B cell (primary cell): Measurements from ENCODE around the gene SIGLEC7. TPM values are rescaled to one million over a fixed set of nuclear protein-coding genes. Genes with fewer than 3 reads are reported as not detected.

Experiments
- ATAC-seq: fragments of 200-7000 bp; cut with Tn5 transposase; one replicate; pipeline ENCODE4 v1.10.0; 2021; ENCODE audit warnings: low read depth, mild to moderate bottlenecking, moderate number of reproducible peaks, moderate library complexity
- CTCF ChIA-PET: fragments of 350-600 bp; sonication (Branson Sonifier 250); formaldehyde crosslinking; loops from one replicate; lab custom pipeline; 2021; ENCODE audit warnings: antibody characterized with exemption, inconsistent platforms; lab: Charles Lee
- POLR2A ChIA-PET: fragments of 350-600 bp; sonication (Branson Sonifier 250); formaldehyde crosslinking; loops from one replicate; lab custom pipeline; 2021; ENCODE audit warnings: antibody characterized with exemption; lab: Charles Lee
- DNase-seq: peaks from one replicate; pipeline ENCODE4 v3.0.0; 2013
- H2AFZ ChIP-seq: 2 replicates; pipeline ENCODE4 v1.6.1; 2012; ENCODE audit warnings: mild to moderate bottlenecking, low read depth, low read length; ENCODE audit not compliant: insufficient read depth, poor library complexity, severe bottlenecking
- H3K27ac ChIP-seq, 2 donors: 1 replicate in 1 of 2; 2 replicates in 1 of 2; pipeline ENCODE4 v1.5.1; 2012 to 2013; ENCODE audit warnings: low read length in 2 of 2, mild to moderate bottlenecking in 2 of 2, moderate library complexity in 1 of 2
- H3K27me3 ChIP-seq, 4 experiments: fragments of 200-600 bp in 1 of 4; sonication (generic) in 1 of 4; replicated peaks in 1 of 4; 1 replicate in 2 of 4; 2 replicates in 2 of 4; pipeline versions ENCODE4 v1.6.1 to v1.7.0; 2013 to 2016; ENCODE audit warnings: low read length in 3 of 4, mild to moderate bottlenecking in 2 of 4, mixed read lengths in 1 of 4, moderate library complexity in 1 of 4; ENCODE audit not compliant: insufficient read depth in 4 of 4, control insufficient read depth in 3 of 4; ENCODE audit errors: control extremely low read depth in 1 of 4
- H3K36me3 ChIP-seq, 2 experiments: replicated peaks in 1 of 2; 1 replicate in 1 of 2; 2 replicates in 1 of 2; pipeline versions ENCODE4 v1.6.1 to v1.7.1; 2013; ENCODE audit warnings: low read length in 1 of 2; ENCODE audit not compliant: insufficient read depth in 2 of 2, control insufficient read depth in 1 of 2; ENCODE audit errors: control extremely low read depth in 1 of 2, extremely low read depth in 1 of 2
- H3K4me1 ChIP-seq, 2 donors: fragments of 200-600 bp in 1 of 2; sonication (generic) in 1 of 2; 1 replicate in 1 of 2; 2 replicates in 1 of 2; pipeline versions ENCODE4 v1.5.1 to v1.6.1; 2013 to 2017; ENCODE audit warnings: low read length in 2 of 2; ENCODE audit not compliant: control insufficient read depth in 2 of 2, insufficient read depth in 2 of 2
- H3K4me2 ChIP-seq: replicated peaks from 2 replicates; pipeline ENCODE3; 2012; ENCODE audit warnings: mild to moderate bottlenecking, low read depth, low read length; ENCODE audit not compliant: poor library complexity, severe bottlenecking
- H3K4me3 ChIP-seq, 5 experiments: fragments of 200-600 bp in 1 of 5; sonication (generic) in 1 of 5; 1 replicate in 3 of 5; 2 replicates in 2 of 5; pipeline versions ENCODE4 v1.5.1 to v1.7.0; 2011 to 2016; ENCODE audit warnings: low read length in 4 of 5, mild to moderate bottlenecking in 4 of 5, low read depth in 2 of 5, control low read depth in 1 of 5, moderate library complexity in 1 of 5; ENCODE audit not compliant: insufficient read depth in 1 of 5; ENCODE audit errors: control extremely low read depth in 1 of 5, extremely low read depth in 1 of 5
- H3K79me2 ChIP-seq: fragments of 200-600 bp; sonication (generic); one replicate; pipeline ENCODE4 v1.6.0; 2016; ENCODE audit warnings: low read length; ENCODE audit not compliant: control insufficient read depth, insufficient read depth
- H3K9ac ChIP-seq: fragments of 200-600 bp; sonication (generic); 2 replicates; pipeline ENCODE4 v1.6.1; 2017; ENCODE audit warnings: mild to moderate bottlenecking, low read length, moderate library complexity
- H3K9me3 ChIP-seq, 3 donors: one replicate each; pipeline versions ENCODE4 v1.6.1 to v1.7.1; 2013; ENCODE audit warnings: low read length in 2 of 3; ENCODE audit not compliant: control insufficient read depth in 2 of 3, insufficient read depth in 1 of 3; ENCODE audit errors: control extremely low read depth in 1 of 3
- H4K20me1 ChIP-seq: 2 replicates; pipeline ENCODE4 v1.6.0; 2012; ENCODE audit warnings: mild to moderate bottlenecking, low read length; ENCODE audit not compliant: insufficient read depth, control insufficient read depth, poor library complexity, severe bottlenecking
- H3K27ac Mint-ChIP-seq: one replicate; pipeline ENCODE4 v1.8.0; 2021; ENCODE audit warnings: mixed read lengths
- H3K27me3 Mint-ChIP-seq: one replicate; pipeline ENCODE4 v1.8.0; 2021; ENCODE audit warnings: mixed read lengths
- H3K4me1 Mint-ChIP-seq: one replicate; pipeline ENCODE4 v1.8.0; 2021; ENCODE audit warnings: mixed read lengths
- H3K4me3 Mint-ChIP-seq: one replicate; pipeline ENCODE4 v1.8.0; 2021; ENCODE audit warnings: mixed read lengths
- H3K9me3 Mint-ChIP-seq: one replicate; pipeline ENCODE4 v1.8.0; 2022; ENCODE audit warnings: mixed read lengths; ENCODE audit not compliant: insufficient read depth
- EZH2 ChIP-seq: IDR thresholded peaks from 2 replicates; pipeline ENCODE4 v1.6.1; 2012; ENCODE audit warnings: borderline replicate concordance, low read depth, mild to moderate bottlenecking, moderate library complexity, low read length; ENCODE audit not compliant: insufficient read depth, poor library complexity, severe bottlenecking
- WGBS: methylation state at CpG from one replicate; pipeline ENCODE4 v1.1.5; 2013; ENCODE audit warnings: missing lambda C conversion rate; ENCODE audit not compliant: insufficient coverage; 5-methylcytosine and 5-hydroxymethylcytosine counted together
- intact Hi-C: fragments of 100-400 bp; cut with micrococcal nuclease; formaldehyde crosslinking; loops from one replicate; pipeline ENCODE4 v1.10.0; 2022
- polyA plus RNA-seq: library from polyadenylated mRNA; depleted of rRNA; stranded (reverse); fragments of >200 nt; gene quantifications from 2 replicates; pipeline ENCODE4 v1.2.3, GENCODE V29; 2012
- total RNA-seq, 2 donors: library from RNA; stranded (reverse); fragments of 120-200 nt in 1 of 2; gene quantifications; 1 replicate in 1 of 2; 2 replicates in 1 of 2; pipeline versions ENCODE4 v1.2.3 to v1.2.4, GENCODE V29; 2013 to 2022
- TF ChIP-seq, protein P1 (sequence below): fragments of 200-600 bp; IDR thresholded peaks from one replicate; pipeline ENCODE4 v1.8.0; 2022; ENCODE audit warnings: antibody characterized with exemption, mild to moderate bottlenecking

The SIGLEC7 gene
- total and polyA plus RNA-seq, 2 donors (not counting 1 experiment from before 2014, with no cell fraction given) = 0.52 TPM; not detected in 1

DNA sequence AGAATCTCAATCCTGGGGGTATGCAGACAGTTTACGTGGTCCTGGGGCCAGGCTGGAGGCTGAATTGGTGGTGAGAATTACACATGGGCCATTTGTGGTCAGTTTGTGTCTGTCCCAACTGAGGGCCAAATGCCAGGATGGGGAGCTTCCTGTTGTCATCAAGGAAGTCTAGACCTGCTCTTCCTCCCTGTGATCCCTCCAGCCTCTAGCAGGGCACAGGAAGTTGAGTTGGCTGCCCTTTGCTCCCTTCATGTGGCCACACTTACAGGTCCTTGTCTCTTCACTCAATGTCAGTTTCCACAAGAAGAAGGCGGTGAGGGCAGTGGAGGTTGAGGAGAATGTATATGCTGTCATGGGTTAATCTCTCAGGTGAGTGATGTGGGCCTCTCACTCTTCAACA is 30.1 kb downstream of the SIGLEC7 start:
- H3K79me2 ChIP-seq = no peaks in the 10 kb centered on the region
- ChIA-PET POLR2A (no interaction called here), CTCF (no interaction called here)
- H3K27ac Mint-ChIP-seq = no peak overlapping the region
- WGBS = 100% methylated on average over 1 of the region's 2 CpGs
- intact Hi-C loops = no loop called here
- no peaks in the 10 kb centered on the region for H3K4me1 Mint-ChIP-seq
- DNase-seq (no peak), ATAC-seq (no peak)
- H3K4me3 ChIP-seq = no peak overlapping the region
- no peaks in the 10 kb centered on the region for H3K4me1 ChIP-seq
- H3K27ac ChIP-seq = no peak overlapping the region
- H3K27me3 ChIP-seq = peaks cover 0 to 15% (median 3%) of the 10 kb centered on the region in 4 experiments
- no peak overlapping the region for H3K4me2 ChIP-seq
- H3K9me3 ChIP-seq = no peaks in the 10 kb centered on the region
- no peaks in the 10 kb centered on the region for H3K36me3 ChIP-seq
- H3K4me3 Mint-ChIP-seq = no peak overlapping the region
- peaks cover 26% of the 10 kb centered on the region for H3K27me3 Mint-ChIP-seq
- no peaks in the 10 kb centered on the region for H4K20me1 ChIP-seq
- no peak overlapping the region for H3K9ac ChIP-seq
- no peak overlapping the region for H2AFZ ChIP-seq
- TF ChIP-seq EZH2 = no peak
- no peaks in the 10 kb centered on the region for H3K9me3 Mint-ChIP-seq

DNA sequence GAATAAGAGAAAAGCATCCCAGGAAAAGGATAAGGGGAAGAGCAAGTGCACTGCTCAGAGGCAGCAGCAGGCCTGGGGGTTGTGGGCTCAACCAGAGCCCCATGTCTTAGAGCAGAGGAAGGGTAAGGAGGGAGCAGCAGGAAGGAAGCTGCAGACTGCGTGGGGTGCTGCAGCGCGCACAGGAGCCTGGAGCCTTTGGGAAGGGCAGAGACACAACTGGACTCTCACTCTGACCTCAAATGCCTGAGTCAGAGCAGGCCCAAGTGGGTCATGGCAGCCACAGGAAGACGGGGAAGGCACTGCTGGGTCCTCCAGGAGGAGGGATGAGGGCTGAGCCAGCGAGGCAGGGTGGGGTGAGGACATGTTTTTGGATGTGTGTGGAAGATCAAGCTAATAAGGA is 31.6 kb downstream of the SIGLEC7 start:
- ChIA-PET CTCF (no interaction called here), POLR2A (no interaction called here)
- H3K4me3 ChIP-seq = no peak overlapping the region
- no peak for TF ChIP-seq EZH2
- TF ChIP-seq, protein P1, sequence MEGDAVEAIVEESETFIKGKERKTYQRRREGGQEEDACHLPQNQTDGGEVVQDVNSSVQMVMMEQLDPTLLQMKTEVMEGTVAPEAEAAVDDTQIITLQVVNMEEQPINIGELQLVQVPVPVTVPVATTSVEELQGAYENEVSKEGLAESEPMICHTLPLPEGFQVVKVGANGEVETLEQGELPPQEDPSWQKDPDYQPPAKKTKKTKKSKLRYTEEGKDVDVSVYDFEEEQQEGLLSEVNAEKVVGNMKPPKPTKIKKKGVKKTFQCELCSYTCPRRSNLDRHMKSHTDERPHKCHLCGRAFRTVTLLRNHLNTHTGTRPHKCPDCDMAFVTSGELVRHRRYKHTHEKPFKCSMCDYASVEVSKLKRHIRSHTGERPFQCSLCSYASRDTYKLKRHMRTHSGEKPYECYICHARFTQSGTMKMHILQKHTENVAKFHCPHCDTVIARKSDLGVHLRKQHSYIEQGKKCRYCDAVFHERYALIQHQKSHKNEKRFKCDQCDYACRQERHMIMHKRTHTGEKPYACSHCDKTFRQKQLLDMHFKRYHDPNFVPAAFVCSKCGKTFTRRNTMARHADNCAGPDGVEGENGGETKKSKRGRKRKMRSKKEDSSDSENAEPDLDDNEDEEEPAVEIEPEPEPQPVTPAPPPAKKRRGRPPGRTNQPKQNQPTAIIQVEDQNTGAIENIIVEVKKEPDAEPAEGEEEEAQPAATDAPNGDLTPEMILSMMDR = no peak
- H3K9ac ChIP-seq = no peak overlapping the region
- ATAC-seq (no peak), DNase-seq (no peak)
- H3K9me3 ChIP-seq = no peaks in the 10 kb centered on the region
- Mint-ChIP-seq H3K4me1 (no peaks in the 10 kb centered on the region), H3K9me3 (no peaks in the 10 kb centered on the region), H3K27ac (no peak overlapping the region), H3K27me3 (peaks cover 21% of the 10 kb centered on the region), H3K4me3 (no peak overlapping the region)
- no peaks in the 10 kb centered on the region for H3K4me1 ChIP-seq
- H3K27ac ChIP-seq = no peak overlapping the region
- no peaks in the 10 kb centered on the region for H4K20me1 ChIP-seq
- intact Hi-C loops = no loop called here
- no peak overlapping the region for H3K4me2 ChIP-seq
- WGBS = 51% methylated on average over 5 of the region's 5 CpGs
- H3K27me3 ChIP-seq = peaks cover 0 to 7% (median 0%) of the 10 kb centered on the region in 4 experiments
- no peaks in the 10 kb centered on the region for H3K36me3 ChIP-seq
- no peaks in the 10 kb centered on the region for H3K79me2 ChIP-seq
- no peak overlapping the region for H2AFZ ChIP-seq
